PC-9 (cell line): ENCODE data around the gene PRUNE2. TPM values are rescaled to one million over a fixed set of nuclear protein-coding genes. Genes with fewer than 3 reads are reported as not detected.

ENCODE experiments used
- BruUV-seq: library from RNA; stranded (reverse); fragments of 400-500 nt; replicated peaks from 2 replicates; lab custom pipeline; 2021; lab: Mats Ljungman, UMichigan
- CTCF ChIA-PET: fragments of 300-600 bp; sonication (Branson Sonifier 250); formaldehyde crosslinking; loops from one replicate; lab custom pipeline; 2022; ENCODE audit warnings: antibody characterized with exemption; lab: Charles Lee
- POLR2A ChIA-PET: fragments of 300-600 bp; sonication (Branson Sonifier 250); formaldehyde crosslinking; loops from one replicate; lab custom pipeline; 2022; ENCODE audit warnings: antibody characterized with exemption; ENCODE audit not compliant: unreplicated experiment; lab: Charles Lee
- DNase-seq, 2 experiments: peaks; one replicate each; pipeline versions ENCODE4 v3.0.0 to v3.0.0-alpha.2; 2015 to 2022; ENCODE audit warnings: mixed read lengths in 1 of 2
- H2AFZ ChIP-seq: fragments of 200-600 bp; sonication (generic); 2 replicates; pipeline ENCODE4 v1.8.1; 2017; ENCODE audit warnings: antibody characterized with exemption
- H3F3A ChIP-seq: fragments of 200-600 bp; sonication (generic); 2 replicates; pipeline ENCODE4 v1.8.1; 2017; ENCODE audit warnings: antibody characterized with exemption, mild to moderate bottlenecking, low read depth; ENCODE audit not compliant: insufficient read depth
- H3K27ac ChIP-seq: fragments of 200-600 bp; sonication (generic); 2 replicates; pipeline ENCODE4 v1.6.1; 2016; ENCODE audit warnings: mixed run types
- H3K27me3 ChIP-seq: fragments of 200-600 bp; sonication (generic); 2 replicates; pipeline ENCODE4 v1.6.1; 2016; ENCODE audit warnings: low read depth, mixed run types; ENCODE audit not compliant: insufficient read depth
- H3K36me3 ChIP-seq: fragments of 200-600 bp; sonication (generic); 2 replicates; pipeline ENCODE4 v1.6.1; 2016; ENCODE audit warnings: low read depth, mixed run types
- H3K4me1 ChIP-seq: fragments of 200-600 bp; sonication (generic); replicated peaks from 2 replicates; pipeline ENCODE4 v1.6.1; 2016; ENCODE audit warnings: mixed run types; ENCODE audit not compliant: insufficient read depth
- H3K4me2 ChIP-seq: fragments of 200-600 bp; sonication (generic); 2 replicates; pipeline ENCODE4 v1.6.1; 2017; ENCODE audit warnings: mixed run types
- H3K4me3 ChIP-seq: fragments of 200-600 bp; sonication (generic); 2 replicates; pipeline ENCODE4 v1.6.1; 2016; ENCODE audit warnings: mixed run types
- H3K79me2 ChIP-seq: fragments of 200-600 bp; sonication (generic); 2 replicates; pipeline ENCODE4 v1.6.1; 2017; ENCODE audit warnings: low read depth, mixed run types
- H3K9me2 ChIP-seq: fragments of 200-600 bp; sonication (generic); 2 replicates; pipeline ENCODE4 v1.8.1; 2017; ENCODE audit warnings: mild to moderate bottlenecking; ENCODE audit not compliant: insufficient read depth
- H3K9me3 ChIP-seq: fragments of 200-600 bp; sonication (generic); 2 replicates; pipeline ENCODE4 v1.8.1; 2016; ENCODE audit warnings: low read depth; ENCODE audit not compliant: insufficient read depth
- H4K20me1 ChIP-seq: fragments of 200-600 bp; sonication (generic); 2 replicates; pipeline ENCODE4 v1.8.1; 2017; ENCODE audit not compliant: insufficient read depth
- CTCF ChIP-seq: fragments of 200-600 bp; sonication (generic); conservative IDR thresholded peaks from 2 replicates; pipeline ENCODE4 v1.6.1; 2017; ENCODE audit warnings: mixed run types, antibody characterized with exemption, mild to moderate bottlenecking, moderate library complexity
- EZH2 ChIP-seq: fragments of 200-600 bp; sonication (generic); IDR thresholded peaks from 2 replicates; pipeline ENCODE4 v1.8.0; 2017; ENCODE audit warnings: antibody characterized with exemption, low read depth
- intact Hi-C: fragments of 100-400 bp; cut with micrococcal nuclease; formaldehyde crosslinking; loops from one replicate; pipeline ENCODE4 v1.10.0; 2022; ENCODE audit not compliant: unreplicated experiment
- total RNA-seq: library from RNA; stranded (reverse); gene quantifications from 2 replicates; pipeline ENCODE4 v1.2.3, GENCODE V29; 2021

Gene PRUNE2
- total RNA-seq, 1 experiment from 2014 or later, result 0.20 TPM

GRCh38 chr9:76619640-76620039, 286.3 kb downstream of the PRUNE2 start:
- POLR2A ChIA-PET, result no interaction called here
- Histone ChIP-seq H3K36me3 (no peaks in the 10 kb centered on the region), H3K9me3 (no peaks in the 10 kb centered on the region), H3K27me3 (no peaks in the 10 kb centered on the region), H2AFZ (no peak overlapping the region), H3F3A (no peaks in the 10 kb centered on the region), H4K20me1 (no peaks in the 10 kb centered on the region), H3K4me1 (no peaks in the 10 kb centered on the region), H3K4me3 (no peak overlapping the region), H3K27ac (no peak overlapping the region), H3K4me2 (no peak overlapping the region), H3K79me2 (no peaks in the 10 kb centered on the region), H3K9me2 (no peaks in the 10 kb centered on the region)
- BruUV-seq, result no TSS peak
- TF ChIP-seq CTCF (no peak), EZH2 (no peak)
- intact Hi-C loops, result no loop called here
- no peak for DNase-seq
- CTCF ChIA-PET, result no interaction called here

- H3K4me2 ChIP-seq, result no peak overlapping the region
- H3K27me3 ChIP-seq, result no peaks in the 10 kb centered on the region
- no peaks in the 10 kb centered on the region for H4K20me1 ChIP-seq
- DNase-seq, result no peak
- intact Hi-C loops, result no loop called here
- no peak overlapping the region for H3K4me3 ChIP-seq
- no peaks in the 10 kb centered on the region for H3K4me1 ChIP-seq
- no peaks in the 10 kb centered on the region for H3K79me2 ChIP-seq
- H3K9me2 ChIP-seq, result no peaks in the 10 kb centered on the region
- no peaks in the 10 kb centered on the region for H3K9me3 ChIP-seq
- ChIA-PET POLR2A (no interaction called here), CTCF (no interaction called here)
- H2AFZ ChIP-seq, result no peak overlapping the region
- TF ChIP-seq CTCF (no peak), EZH2 (no peak)
- no TSS peak for BruUV-seq
- no peak overlapping the region for H3K27ac ChIP-seq
- H3K36me3 ChIP-seq, result no peaks in the 10 kb centered on the region
- H3F3A ChIP-seq, result no peaks in the 10 kb centered on the region
Measured at GRCh38 chr9:76619197-76619596, 286.7 kb downstream of the PRUNE2 start.

GRCh38 chr9:76618762-76619161, 287.2 kb downstream of the PRUNE2 start:
- Histone ChIP-seq H3K9me2 (no peaks in the 10 kb centered on the region), H2AFZ (no peak overlapping the region), H4K20me1 (no peaks in the 10 kb centered on the region), H3K27me3 (no peaks in the 10 kb centered on the region), H3K9me3 (no peaks in the 10 kb centered on the region), H3F3A (no peaks in the 10 kb centered on the region), H3K36me3 (no peaks in the 10 kb centered on the region), H3K4me1 (no peaks in the 10 kb centered on the region), H3K4me3 (no peak overlapping the region), H3K27ac (no peak overlapping the region), H3K4me2 (no peak overlapping the region), H3K79me2 (no peaks in the 10 kb centered on the region)
- no TSS peak for BruUV-seq
- TF ChIP-seq CTCF (no peak), EZH2 (no peak)
- no peak for DNase-seq
- POLR2A ChIA-PET, result no interaction called here
- CTCF ChIA-PET, result no interaction called here
- intact Hi-C loops, result no loop called here
